Gastrocnemius medialis (tissue), 4 donors: ENCODE results near the gene PCDH9.

Source experiments
- POLR2A ChIP-seq, 2 donors: fragments of 450-650 bp; IDR thresholded peaks; one replicate each; pipeline ENCODE4 v1.6.1; 2017; ENCODE audit warnings: antibody characterized with exemption in 2 of 2, mild to moderate bottlenecking in 2 of 2, moderate library complexity in 2 of 2
- TF ChIP-seq, protein P1 (sequence below), 5 experiments: fragments of 450-650 bp in 3 of 5; fragments of 200-600 bp in 2 of 5; sonication (generic) in 2 of 5; IDR thresholded peaks in 4 of 5; conservative IDR thresholded peaks in 1 of 5; 1 replicate in 4 of 5; 2 replicates in 1 of 5; pipeline ENCODE4 v1.5.1; 2016 to 2019; ENCODE audit warnings: antibody characterized with exemption in 5 of 5, mild to moderate bottlenecking in 3 of 5, moderate library complexity in 3 of 5

DNA sequence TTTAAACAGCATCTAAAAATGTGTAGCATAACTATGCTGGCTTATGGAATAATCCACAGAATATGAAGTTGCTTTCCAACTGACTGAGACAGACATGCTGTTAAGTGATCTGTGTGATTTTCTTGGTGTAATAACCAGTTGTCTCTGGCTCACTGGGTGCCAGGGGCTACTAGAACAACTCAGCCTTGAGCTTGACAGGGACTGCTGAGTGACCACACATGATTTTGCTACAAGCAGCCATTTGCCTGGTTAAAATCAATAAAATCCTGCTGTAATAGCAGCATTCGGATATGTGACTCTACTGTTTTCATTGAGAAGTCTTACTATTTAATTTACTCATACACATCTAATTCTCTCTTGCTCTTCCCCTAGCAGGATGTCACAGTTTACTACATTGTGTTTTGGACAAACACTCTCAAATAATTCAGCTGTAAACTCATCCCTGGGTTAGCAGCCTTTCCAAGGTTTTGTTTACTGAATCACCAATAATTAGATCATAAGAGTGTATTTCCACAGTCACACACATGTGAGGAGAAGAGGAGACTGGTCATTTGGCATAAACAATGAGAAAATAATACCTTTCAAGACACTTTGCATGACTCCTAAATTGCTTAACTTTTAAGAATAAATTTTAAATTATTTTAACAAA is 426.2 kb downstream of the PCDH9 start:
- TF ChIP-seq, protein P1, sequence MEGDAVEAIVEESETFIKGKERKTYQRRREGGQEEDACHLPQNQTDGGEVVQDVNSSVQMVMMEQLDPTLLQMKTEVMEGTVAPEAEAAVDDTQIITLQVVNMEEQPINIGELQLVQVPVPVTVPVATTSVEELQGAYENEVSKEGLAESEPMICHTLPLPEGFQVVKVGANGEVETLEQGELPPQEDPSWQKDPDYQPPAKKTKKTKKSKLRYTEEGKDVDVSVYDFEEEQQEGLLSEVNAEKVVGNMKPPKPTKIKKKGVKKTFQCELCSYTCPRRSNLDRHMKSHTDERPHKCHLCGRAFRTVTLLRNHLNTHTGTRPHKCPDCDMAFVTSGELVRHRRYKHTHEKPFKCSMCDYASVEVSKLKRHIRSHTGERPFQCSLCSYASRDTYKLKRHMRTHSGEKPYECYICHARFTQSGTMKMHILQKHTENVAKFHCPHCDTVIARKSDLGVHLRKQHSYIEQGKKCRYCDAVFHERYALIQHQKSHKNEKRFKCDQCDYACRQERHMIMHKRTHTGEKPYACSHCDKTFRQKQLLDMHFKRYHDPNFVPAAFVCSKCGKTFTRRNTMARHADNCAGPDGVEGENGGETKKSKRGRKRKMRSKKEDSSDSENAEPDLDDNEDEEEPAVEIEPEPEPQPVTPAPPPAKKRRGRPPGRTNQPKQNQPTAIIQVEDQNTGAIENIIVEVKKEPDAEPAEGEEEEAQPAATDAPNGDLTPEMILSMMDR (IDR thresholded peaks at IDR 0.05 in 4 of 5, conservative IDR thresholded peaks at IDR 0.05 in 1 of 5): no peak
- no peak for TF ChIP-seq POLR2A (IDR thresholded peaks at IDR 0.05)
